Hindlimb muscle (tissue), 1 donor: ENCODE data around the gene AADACL4. TPM values are rescaled to one million over a fixed set of nuclear protein-coding genes. Genes with fewer than 3 reads are reported as not detected.
A peak's percentile ranks its signal among the peaks of the same experiment; 100 is the strongest.

Experiments
- DNase-seq: peaks from one replicate; pipeline ENCODE4 v3.0.0-alpha.2; 2013
- polyA plus RNA-seq: library from polyadenylated mRNA; unstranded; fragments of 120-200 nt; gene quantifications from one replicate; pipeline ENCODE4 v1.2.1, GENCODE V29; 2013; ENCODE audit not compliant: insufficient read length

Gene AADACL4
- polyA plus RNA-seq, 1 donor: 0.13 TPM

DNA sequence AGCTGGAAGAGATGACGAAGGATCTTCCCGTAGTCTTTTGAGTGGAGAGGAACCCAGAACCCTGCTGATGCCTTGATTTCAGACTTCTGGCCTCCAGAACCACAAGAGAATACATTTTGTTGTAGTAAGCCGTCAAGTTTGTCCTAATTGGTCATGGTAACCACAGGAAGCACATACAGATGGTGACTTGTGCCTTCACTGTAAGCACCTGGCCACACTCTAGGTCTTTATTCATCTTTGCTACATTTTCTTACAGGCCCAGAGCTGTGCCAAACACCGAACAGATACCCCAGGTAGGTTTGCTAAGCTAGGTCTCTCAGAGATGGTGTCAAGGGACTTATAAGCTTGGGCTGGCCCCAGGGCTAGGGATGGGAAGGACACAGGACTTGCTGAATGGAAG is 30.7 kb upstream of the AADACL4 start:
- DNase-seq: no peak

DNA sequence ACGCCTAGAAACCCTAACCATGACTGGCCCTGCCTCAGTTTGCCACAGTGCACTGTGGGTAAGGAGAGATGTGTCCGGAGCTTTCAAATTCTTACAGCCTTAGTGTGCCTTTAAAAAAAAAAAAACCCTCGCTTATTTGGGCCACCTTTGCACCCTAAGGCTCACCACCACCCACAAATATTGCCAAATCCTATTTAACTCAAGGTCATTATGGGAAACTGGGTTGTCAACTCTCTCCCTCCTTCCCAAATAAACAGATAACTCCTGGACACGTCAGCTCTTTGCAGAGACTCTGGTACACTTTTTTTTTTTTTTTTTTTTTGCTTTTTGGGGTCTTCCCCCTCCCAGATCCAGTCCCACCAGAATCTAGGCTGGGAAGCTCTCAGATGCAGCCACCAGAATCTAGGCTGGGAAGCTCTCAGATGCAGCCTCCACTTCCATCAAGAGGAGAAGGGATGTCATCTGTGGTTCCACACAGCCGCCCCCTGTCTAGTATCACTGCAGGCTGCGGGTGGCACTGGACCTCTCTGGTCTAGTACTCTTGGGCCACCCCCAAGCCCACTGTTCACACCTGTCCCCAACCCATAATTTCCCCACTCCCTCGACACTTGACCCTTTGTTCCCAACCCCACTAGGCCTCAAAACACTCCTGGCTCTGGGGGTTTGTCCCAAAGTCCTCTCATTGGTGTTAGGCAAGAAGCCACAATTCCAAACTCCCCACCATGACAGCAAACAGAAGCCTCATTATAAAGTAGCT is 29.3 kb upstream of the AADACL4 start:
- no peak for DNase-seq

DNA sequence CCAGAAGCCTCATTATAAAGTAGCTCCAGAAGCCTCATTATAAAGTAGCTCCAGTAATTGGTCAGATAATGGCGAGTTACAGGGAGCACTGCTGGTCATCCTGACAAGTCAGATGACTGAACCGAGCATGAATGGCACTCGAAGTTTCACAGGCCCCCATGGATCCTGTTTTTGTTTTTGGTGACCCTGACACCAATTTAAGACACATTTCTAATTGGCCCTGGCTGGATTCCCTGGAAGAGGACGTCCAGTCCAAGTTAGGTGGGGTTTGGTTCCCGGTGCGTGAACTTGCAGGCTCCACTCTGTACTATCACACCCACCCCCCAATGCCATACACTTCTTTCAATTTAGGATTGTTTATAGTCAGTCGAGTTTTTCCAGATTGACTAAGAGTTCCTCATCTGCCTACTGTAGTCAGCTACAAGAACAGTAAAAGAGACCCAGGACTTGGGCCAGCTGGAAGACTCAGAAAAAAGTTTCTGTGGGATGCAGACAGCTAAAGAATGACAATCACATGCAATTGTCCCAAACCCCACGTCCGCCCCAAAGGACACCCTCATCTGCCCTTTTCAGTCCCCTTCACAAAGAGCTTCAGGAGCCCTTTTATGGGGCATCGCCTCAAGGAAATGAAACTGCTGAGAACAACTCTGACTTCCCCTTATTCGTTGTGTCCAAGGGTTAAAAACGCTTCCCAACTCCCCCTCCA is 28.6 kb upstream of the AADACL4 start:
- no peak for DNase-seq

DNA sequence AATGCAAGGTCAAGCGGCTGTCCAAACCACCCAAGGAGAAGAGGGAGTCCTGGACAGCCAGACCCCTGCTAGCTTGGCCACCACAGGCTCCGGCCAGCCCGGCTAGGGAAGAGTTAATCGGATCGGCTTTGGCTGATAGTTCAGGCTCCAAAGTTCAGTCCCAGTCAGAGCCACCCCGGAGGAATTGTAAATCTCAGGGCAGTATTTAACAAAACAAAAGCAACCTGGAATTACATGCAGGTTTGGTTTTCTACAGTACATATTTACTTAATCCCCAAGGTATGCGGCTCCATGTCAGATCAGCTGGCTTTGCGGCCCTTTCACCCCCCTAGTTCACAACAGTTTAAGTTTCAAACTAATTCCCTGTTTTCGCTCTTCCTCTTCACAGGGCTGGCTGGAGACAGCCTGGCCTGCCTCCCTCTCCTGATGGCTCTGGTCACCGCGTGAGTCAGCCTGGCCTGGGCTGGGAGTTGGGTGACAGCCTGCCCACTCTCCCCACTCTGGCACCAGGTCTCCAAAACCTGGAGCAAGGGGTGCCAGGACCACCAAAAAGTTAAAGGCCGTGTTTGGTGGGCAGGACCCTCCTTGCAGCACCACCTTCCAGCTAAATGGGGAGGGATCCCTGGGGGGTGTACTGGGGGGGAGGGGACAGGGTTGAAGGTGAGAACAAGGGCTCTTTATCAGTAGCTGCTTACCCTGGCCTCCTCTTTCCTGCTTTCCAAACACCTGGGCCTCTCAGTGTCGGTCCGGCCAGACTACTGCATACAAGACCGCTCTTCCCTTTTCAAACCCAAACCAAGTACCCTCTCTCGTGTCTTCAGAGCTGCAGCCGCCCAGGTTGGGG is 27.8 kb upstream of the AADACL4 start:
- DNase-seq: peak; percentile 42

DNA sequence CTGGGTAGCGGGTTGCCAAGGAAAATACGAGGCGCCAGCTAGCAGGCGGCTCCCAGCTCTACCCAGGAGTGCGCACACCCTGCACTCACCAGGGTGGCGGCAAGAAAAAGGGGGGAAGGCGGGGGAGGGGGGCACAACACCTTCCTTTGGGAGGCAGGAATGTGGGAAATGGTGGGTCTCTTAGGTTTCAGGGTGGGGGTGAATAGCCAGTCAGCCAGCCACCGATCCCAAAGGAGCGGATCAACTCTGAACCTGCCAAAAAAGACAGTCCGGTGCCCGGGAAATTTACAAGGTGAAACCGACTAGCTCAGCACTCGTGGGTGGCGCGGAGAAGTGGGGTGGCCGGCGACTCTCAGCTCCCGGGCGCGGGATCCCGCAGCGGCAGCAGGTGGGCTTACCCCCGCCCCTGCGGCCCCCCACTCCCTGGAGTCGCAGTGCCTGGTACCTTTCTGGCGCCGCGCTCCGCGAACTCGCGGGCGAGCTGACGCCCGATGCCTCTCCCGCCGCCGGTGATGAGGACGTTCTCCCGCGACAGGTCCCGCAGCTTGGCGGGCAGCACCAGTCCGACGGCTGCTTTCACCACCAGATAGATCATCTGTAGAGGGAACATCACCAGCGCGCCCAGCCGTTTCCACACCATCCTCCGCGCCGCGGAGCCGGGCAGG is 27.0 kb upstream of the AADACL4 start:
- peak; percentile 43 for DNase-seq

DNA sequence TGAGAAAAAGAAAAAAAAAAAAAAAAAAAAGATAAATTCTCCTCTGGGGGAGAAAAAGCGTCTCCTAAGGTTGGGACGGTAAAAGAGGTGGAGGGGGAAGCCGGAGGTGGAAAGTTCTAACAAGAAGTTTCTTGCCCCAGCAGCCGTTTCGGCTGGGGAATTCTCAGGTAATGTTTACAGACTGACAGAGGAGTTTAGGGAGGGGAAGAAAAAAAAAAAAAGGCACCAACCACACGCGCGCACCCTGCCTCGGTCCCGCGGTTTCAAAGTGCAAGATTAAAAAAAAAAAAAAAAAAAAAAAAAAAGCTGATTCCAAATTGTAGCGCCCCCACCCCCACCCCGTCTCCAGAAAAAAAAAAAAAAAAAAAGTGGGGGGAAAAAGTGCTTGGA is 26.4 kb upstream of the AADACL4 start:
- no peak for DNase-seq

DNA sequence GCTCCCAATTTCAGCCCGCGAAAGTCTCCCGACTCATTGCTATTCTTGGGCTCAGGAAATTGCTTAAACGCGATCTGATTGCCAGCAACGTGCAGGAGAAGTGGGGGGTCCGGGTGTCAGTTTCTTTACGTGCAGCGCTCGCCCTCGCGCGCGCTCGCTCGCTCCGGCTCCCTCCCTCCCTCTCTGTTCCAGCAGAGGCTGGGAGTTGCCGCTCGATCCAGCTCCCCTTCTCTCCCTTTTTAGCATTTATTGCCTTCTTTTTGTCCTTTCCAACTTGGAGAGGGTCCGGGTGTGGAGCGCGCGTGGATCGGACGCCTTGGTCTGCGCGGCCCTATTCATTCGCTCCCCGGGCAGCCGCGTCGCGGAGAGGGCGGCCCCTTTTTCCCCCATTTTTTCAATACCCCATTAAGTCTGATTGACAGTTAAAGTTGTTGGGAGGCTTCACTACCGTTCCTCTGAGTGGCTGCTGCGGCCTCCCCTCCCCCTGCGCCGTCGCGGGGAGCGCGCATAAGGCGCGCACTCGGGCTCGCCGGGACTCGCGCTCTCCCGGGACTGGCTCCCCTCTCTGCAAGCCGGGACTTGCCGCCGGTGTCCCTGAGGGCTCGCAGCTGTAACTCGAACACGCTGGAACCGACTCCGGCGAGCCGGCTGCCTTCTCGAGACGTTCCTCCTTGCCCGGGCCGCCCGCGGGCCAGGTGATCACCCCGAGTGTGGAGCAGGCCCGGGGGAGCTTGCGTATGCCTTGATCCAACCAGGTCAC is 25.8 kb upstream of the AADACL4 start, which contains the start of gene DHRS3:
Gene DHRS3 (minus strand): TSS at position 310 of the 760 bp plus-strand sequence. CDS start 862 bp downstream, outside the sequence.
- DNase-seq: peak; percentile 88

DNA sequence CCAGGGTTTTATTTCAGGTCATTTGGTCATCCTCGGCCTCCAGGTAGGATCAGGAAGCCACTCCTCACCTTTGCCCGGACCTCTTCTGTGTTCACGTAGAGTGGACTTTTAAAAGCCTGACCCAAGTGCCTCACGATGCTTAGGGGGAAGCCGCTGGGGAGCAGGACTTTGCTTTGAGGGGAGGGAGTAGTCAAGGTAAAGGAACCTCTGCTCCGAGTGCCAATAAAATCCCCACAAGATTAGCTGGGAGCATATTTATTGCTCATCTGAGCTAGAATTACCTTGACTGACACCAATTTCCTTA is 25.3 kb upstream of the AADACL4 start:
- DNase-seq: no peak

DNA sequence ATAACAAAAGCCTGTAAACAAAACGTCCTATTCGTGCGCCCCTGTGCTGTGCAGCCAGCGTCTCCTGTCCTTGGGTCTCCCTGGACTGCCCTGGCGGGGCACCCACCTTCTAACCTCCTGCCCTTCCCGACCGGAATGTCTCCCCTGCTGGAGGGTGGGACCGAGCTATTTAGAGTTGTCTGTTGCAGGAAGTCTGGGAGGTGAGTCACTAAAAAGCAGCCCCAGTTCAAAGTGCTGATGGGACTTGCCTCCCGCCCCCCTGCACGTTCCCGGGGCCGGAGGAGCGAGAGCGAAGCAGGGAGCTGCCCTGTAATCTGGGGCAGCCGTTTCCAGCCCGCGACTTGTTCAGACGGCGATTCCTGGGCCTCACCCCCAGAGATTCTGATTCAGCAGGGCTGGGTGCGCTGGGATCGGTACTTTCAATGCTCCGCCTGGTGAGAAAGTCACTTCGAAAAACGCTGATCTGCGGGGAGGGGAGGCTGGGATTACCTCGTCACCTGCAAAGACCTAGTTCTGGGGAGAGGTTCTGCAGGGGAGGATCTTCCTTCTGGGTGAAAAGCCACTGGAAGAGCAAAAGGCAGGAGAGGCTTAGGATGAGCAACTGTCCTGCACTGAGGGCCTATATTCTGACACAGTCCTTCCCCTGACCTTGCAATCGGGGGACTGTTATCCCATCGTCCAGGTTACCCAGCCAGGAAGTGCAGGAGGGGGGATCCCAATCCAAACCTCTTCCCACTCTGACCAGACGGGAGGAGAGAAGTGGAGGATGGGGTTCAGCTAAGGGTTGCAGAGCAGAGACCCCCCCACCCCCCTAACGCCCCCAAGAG is 24.7 kb upstream of the AADACL4 start:
- DNase-seq: peak; percentile 67

DNA sequence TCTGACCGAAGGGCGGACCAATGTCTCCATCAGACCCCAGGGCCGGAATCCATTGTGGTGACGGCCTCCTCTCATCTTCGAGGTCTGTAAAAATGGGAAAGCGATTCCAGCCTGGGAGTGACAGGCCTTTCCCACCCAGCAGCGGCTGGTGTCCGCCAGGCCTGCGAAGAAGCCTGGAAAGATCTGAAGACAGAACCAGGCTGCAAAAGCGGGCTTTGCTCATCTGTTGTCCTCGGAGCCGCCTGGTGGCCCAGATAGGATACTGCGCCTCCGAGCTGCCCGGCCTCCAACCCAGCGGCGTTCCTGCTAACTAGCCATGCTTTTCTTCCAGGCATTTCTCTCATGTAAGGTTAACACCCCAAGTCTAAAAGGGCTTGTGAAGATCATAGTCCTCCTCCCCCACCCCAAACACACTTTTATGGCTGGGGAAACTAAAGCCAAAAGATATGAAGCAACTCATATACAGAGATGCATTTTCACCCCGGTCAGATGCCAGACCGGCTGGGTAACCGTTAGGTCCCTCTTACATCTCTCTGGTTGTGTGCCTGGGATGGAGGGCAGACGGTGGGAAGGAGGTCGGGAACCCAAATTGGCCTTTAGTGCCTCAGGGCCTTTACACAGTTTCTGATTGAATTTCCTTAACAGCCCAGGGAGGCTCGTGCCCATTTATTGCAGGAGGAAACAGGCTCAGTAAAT is 23.9 kb upstream of the AADACL4 start:
- peak; percentile 90 for DNase-seq

DNA sequence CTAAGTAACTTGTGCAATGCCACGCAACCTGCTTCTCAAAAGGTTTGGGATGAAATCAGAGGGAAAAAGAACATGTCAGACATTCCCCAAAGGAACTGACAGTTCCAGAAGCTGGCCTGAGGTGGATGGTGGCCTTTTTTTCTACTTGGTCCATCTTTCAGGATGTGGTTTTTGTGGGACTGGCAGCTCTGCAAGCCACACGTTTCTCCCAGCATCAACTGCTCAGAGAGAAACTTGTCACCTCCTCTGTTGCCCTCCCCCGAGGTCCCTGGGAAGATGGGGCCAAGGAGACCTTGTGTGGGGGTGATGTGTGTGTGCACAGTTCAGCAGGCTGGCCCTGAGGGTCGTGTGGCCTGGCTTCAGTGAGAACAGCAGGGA is 23.4 kb upstream of the AADACL4 start:
- DNase-seq: no peak

DNA sequence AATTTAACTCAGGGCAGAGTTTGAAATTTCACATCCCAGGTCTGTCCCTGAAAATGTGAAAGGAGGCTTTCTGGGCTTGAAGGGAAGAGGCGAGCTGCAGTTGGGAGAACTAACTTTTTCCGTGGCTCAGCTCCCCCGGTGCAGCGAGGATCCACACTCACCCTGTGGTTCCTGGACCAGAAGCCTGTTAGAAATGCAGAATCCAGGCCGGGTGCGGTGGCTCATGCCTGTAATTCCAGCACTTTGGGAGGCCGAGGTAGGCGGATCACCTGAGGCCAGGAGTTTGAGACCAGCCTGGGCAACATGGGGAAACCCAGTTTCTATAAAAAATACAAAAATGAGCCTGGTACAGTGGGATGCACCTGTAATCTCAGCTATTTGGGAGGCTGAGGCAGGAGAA is 23.0 kb upstream of the AADACL4 start:
- no peak for DNase-seq

DNA sequence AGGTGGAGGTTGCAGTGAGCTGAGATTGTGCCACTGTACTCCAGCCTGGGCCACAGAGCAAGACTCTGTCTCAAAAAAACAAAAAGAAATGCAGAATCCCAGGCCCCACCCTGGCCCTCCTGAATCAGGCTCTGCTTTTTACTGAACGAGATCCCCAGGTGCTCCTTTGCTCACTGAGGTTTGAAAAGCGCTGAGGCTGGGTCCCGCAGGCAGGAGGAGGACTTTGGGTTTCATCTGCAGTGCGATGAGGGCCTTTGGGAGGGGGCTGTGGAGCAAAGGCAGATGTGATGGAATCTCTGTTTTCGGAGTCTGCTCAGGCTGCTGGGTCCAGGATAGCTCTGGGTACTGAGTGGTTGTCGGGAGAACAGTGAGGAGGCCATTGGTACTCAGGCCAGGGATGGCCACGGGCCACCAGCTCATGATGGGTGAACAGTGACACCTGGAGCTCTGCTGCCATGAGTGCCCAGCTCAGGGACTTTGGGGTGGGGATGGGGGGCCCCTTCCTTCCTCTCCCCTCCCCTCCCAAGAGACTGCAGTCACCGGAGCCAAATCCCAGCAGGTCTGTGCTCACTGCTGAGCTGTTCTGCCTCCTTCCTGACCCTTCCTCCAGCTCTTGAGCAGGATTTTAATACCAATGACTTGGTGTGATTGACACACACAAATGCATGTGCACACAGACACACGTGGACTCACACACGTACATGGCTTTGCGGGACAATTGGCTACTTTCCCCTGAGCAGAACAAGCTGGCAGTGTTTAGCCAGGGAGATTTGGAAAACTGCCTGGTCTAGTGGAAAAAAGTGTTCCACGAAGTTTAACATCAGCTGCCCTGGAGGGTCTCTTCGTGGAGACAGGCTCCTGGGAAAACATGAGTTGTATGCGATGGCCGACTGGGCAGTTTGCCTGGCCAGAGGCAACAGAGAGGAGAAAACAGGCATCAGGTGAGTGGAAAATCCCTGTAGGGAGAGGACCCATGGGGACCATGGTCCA is 22.2 kb upstream of the AADACL4 start:
- peak; percentile 53 for DNase-seq

DNA sequence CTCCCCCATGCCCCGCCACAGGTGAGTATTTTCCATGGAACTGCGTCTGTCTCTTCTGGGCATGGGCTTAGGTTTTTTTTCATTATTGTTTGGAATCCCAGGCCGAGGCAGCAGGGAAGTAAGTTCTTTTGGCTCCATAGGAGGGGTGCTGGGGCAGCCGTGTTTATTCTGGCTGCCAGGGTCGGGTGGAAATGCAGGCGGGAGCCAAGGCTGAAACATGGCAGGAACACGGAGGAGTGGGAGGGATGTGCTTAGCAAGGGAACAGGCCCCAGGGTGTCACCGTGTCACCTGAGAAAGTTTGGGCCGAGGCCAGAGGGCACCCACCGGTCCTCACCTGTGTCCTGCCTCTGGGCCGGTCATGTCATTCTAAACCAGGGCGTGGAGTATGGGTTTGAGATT is 21.4 kb upstream of the AADACL4 start:
- no peak for DNase-seq

DNA sequence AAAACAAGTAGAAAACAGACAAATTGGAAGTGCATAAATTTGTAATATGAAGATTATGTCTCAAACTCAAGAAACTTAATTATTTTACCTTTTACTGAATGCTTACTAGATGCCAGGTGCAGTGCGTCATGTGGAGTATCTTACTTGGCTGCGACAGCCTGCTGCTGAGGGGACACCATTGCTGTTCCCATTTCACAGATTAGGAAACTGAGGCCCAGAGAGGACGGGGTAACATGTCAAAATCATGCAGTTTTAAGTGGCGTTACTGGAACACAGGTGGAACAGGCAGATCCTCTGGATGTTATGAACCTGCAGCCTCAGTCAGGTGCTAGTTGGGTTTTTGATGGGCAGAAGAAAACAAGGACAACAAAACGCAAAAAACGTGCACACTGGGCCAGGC is 18.6 kb upstream of the AADACL4 start:
- DNase-seq: no peak

DNA sequence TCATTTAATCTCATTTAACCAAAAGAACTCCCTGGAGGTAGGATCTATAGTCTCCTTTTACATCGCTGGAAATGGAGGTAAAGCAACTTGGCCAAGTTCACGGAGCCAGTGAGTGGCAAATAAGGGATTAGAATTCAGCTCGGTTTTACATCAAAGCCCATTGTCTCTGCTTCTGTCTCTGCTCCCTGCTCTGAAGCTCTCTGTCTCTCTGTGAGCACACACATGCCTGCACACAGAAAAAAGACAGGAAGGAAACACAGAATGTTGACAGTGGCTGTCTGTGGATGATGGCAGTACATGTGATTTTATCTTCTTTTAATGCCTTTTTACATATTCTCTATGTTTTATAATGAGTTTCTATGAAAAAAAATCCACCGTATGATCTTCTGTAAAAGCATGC is 17.0 kb upstream of the AADACL4 start:
- DNase-seq: no peak

DNA sequence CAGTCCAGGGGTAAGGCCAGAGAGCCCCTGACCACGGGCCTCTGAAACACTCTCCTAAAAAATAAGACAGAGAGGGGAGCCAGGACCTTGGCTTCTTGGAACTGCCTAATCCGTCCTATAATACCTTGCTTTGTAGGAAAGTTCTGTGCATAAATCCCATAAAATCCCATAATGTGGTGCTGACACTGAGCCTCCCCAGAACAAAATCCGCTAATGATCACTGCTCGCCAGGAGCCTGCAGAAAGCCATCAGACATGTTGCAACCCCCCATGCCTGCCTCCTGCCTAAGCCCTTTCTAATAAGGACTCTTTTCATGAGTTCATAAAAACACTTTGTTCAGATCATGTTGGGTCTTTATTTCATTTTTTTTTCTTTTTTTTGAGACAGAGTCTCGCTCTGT is 16.6 kb upstream of the AADACL4 start:
- DNase-seq: no peak

DNA sequence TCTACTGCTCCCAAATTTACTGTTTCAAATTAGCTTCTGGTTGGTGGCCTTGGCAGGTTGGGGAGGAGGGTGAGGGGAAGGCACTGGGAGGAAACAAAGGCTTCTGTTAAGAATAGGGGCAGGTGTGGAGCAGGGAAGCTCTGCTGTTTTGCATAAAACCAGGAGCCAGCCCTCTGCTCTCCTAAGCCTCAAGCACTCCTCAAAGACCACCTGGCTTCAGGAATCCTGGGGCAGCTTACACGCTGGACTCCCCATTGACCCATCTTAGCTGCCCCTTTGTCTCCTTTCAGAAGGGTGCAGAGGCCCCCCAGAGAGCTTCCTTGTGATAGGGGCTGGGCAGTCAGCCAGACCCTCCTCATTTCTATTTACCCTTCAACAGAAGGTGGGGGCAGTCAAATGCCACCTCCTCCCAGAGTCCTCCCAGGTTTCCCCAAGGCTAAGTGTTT is 14.4 kb upstream of the AADACL4 start:
- DNase-seq: no peak
